ENCODE data around the gene CREBRF. TPM values are rescaled to one million over a fixed set of nuclear protein-coding genes. Genes with fewer than 3 reads are reported as not detected.

Gene CREBRF
- total and polyA plus RNA-seq, 2 of the 8 experiments (the other 6 are each of a cell fraction or from before 2014, with no cell fraction given) = 1.2 to 4.7 TPM

GRCh38 chr5:173042763-173043107 is 13.4 kb upstream of the CREBRF start:
- Histone ChIP-seq H3K4me3 (ENCODE audit: extremely low read depth in 1 of 4, insufficient read depth in 2 of 4, low read depth in 3 of 4, low read length in 4 of 4) (no peak overlapping the region), H3K9ac (replicated peaks in 1 of 4; ENCODE audit: extremely low read depth in 1 of 4, low read depth in 3 of 4, low read length in 3 of 4) (no peak overlapping the region), H3K14ac (ENCODE audit: insufficient read length) (no peak overlapping the region), H4K91ac (replicated peaks; ENCODE audit: insufficient read length, low read length) (no peak overlapping the region), H3K23me2 (ENCODE audit: low read depth, low read length) (no peaks in the 10 kb centered on the region), H2AFZ (ENCODE audit: low read length) (no peak overlapping the region), H3K23ac (ENCODE audit: insufficient read length) (no peak overlapping the region), H2BK15ac (ENCODE audit: low read length) (no peak overlapping the region), H3K4ac (replicated peaks; ENCODE audit: insufficient read length, low read depth, low read length) (no peak overlapping the region), H3K4me1 (replicated peaks in 1 of 4; ENCODE audit: control insufficient read depth in 3 of 4, insufficient read depth in 4 of 4, low read length in 3 of 4) (peaks cover 0 to 6% (median 3%) of the 10 kb centered on the region in 4 experiments; a peak in 2 of 7 replicates), H2BK120ac (replicated peaks; ENCODE audit: low read depth, low read length) (no peak overlapping the region), H2BK12ac (ENCODE audit: low read depth, low read length) (no peak overlapping the region), H3K9me3 (ENCODE audit: insufficient read depth in 2 of 2, low read depth in 1 of 2, low read length in 1 of 2) (no peaks in the 10 kb centered on the region), H2AK5ac (ENCODE audit: low read depth, low read length) (no peak overlapping the region), H3K79me1 (ENCODE audit: low read depth, low read length) (no peaks in the 10 kb centered on the region), H3K56ac (replicated peaks; ENCODE audit: insufficient read length, low read depth, low read length) (no peak overlapping the region), H3K79me2 (ENCODE audit: control insufficient read depth in 1 of 2, insufficient read depth in 2 of 2, low read length in 2 of 2) (no peaks in the 10 kb centered on the region), H3K27ac (ENCODE audit: low read depth, low read length) (no peak overlapping the region), H3K27me3 (replicated peaks in 1 of 4; ENCODE audit: control insufficient read depth in 3 of 4, extremely low read depth in 1 of 4, insufficient read depth in 3 of 4, low read length in 3 of 4) (no peaks in the 10 kb centered on the region; a peak in 2 of 7 replicates), H4K20me1 (replicated peaks in 1 of 2; ENCODE audit: control insufficient read depth in 1 of 2, insufficient read depth in 2 of 2, low read length in 2 of 2) (no peaks in the 10 kb centered on the region), H2BK5ac (ENCODE audit: low read depth, low read length) (no peak overlapping the region), H3K18ac (ENCODE audit: extremely low read depth, low read length) (no peak overlapping the region), H4K5ac (ENCODE audit: insufficient read length, low read depth, low read length) (no peak overlapping the region), H2BK20ac (ENCODE audit: low read length) (no peak overlapping the region), H3K36me3 (ENCODE audit: control insufficient read depth in 2 of 4, insufficient read depth in 4 of 4, low read length in 3 of 4) (no peaks in the 10 kb centered on the region), H4K8ac (ENCODE audit: extremely low read depth, insufficient read depth, low read length) (no peak overlapping the region), H3K4me2 (ENCODE audit: insufficient read depth in 1 of 2, low read depth in 2 of 2, low read length in 2 of 2) (no peak overlapping the region)
- CTCF ChIA-PET (ENCODE audit: partially characterized antibody) = interaction anchor here (0.6 to 1.2 kb wide), 5 partner anchors 20 to 336 kb away, joined by 3 to 4 read pairs (median 3); no protein-coding TSS in a partner anchor
- no peak for DNase-seq (ENCODE audit: low read depth in 1 of 2, low spot score in 2 of 2)
- TF ChIP-seq, protein P1, sequence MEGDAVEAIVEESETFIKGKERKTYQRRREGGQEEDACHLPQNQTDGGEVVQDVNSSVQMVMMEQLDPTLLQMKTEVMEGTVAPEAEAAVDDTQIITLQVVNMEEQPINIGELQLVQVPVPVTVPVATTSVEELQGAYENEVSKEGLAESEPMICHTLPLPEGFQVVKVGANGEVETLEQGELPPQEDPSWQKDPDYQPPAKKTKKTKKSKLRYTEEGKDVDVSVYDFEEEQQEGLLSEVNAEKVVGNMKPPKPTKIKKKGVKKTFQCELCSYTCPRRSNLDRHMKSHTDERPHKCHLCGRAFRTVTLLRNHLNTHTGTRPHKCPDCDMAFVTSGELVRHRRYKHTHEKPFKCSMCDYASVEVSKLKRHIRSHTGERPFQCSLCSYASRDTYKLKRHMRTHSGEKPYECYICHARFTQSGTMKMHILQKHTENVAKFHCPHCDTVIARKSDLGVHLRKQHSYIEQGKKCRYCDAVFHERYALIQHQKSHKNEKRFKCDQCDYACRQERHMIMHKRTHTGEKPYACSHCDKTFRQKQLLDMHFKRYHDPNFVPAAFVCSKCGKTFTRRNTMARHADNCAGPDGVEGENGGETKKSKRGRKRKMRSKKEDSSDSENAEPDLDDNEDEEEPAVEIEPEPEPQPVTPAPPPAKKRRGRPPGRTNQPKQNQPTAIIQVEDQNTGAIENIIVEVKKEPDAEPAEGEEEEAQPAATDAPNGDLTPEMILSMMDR (IDR thresholded peaks at IDR 0.05; ENCODE audit: control extremely low read depth in 1 of 3, insufficient read depth in 1 of 3, low read depth in 1 of 3, low read length in 3 of 3) = no peak
- no peak for TF ChIP-seq POU5F1 (IDR thresholded peaks at IDR 0.05; ENCODE audit: low read depth, low read length)
- TF ChIP-seq, protein P2, sequence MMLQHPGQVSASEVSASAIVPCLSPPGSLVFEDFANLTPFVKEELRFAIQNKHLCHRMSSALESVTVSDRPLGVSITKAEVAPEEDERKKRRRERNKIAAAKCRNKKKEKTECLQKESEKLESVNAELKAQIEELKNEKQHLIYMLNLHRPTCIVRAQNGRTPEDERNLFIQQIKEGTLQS (IDR thresholded peaks at IDR 0.05; ENCODE audit: insufficient read depth, low read depth, low read length) = no peak
- no peak for TF ChIP-seq BRCA1 (IDR thresholded peaks at IDR 0.05; ENCODE audit: low read depth, low read length)
- no peak for TF ChIP-seq SP2 (IDR thresholded peaks at IDR 0.05; ENCODE audit: low read length)
- no peak for TF ChIP-seq GABPA (IDR thresholded peaks at IDR 0.05; ENCODE audit: borderline replicate concordance, insufficient read depth, low read length)
- no peak for TF ChIP-seq EZH2 (IDR thresholded peaks at IDR 0.05; ENCODE audit: low read depth, low read length, severe bottlenecking)
- no peak for TF ChIP-seq BCL11A (IDR thresholded peaks at IDR 0.05; ENCODE audit: low read depth in 2 of 2, low read length in 2 of 2)
- no peak for FAIRE-seq
- POLR2A ChIA-PET (ENCODE audit: partially characterized antibody) = interaction anchor here (0.6 kb wide), 1 partner anchor 65 kb away, joined by 4 read pairs; no protein-coding TSS in a partner anchor
- 96% methylated on average over 3 of the region's 3 CpGs; no CpG with 5 or more reads in 1 of the 2 experiments for WGBS, 2 experiments (ENCODE audit: extremely low coverage in 1 of 2, insufficient coverage in 1 of 2, insufficient read length in 1 of 2, insufficient replicate concordance in 2 of 2, low coverage in 1 of 2, low lambda C conversion rate in 2 of 2, missing lambda C conversion rate in 1 of 2)

All from H1 (cell line).